PC-9 (cell line): ENCODE data around the gene AHNAK.

ENCODE experiments used
- CTCF ChIP-seq: fragments of 200-600 bp; sonication (generic); conservative IDR thresholded peaks from 2 replicates; pipeline ENCODE4 v1.6.1; 2017; ENCODE audit warnings: mixed run types, antibody characterized with exemption, mild to moderate bottlenecking, moderate library complexity
- EZH2 ChIP-seq: fragments of 200-600 bp; sonication (generic); IDR thresholded peaks from 2 replicates; pipeline ENCODE4 v1.8.0; 2017; ENCODE audit warnings: antibody characterized with exemption, low read depth

GRCh38 chr11:62421996-62422395 is 124.6 kb downstream of the AHNAK start:
- no peak for TF ChIP-seq CTCF
- TF ChIP-seq EZH2 = no peak
